H1 (cell line): ENCODE results near the gene DPF3. TPM values are rescaled to one million over a fixed set of nuclear protein-coding genes. Genes with fewer than 3 reads are reported as not detected.

Experiments used
- CTCF ChIA-PET: fragments of 300-600 bp; sonication (Branson Sonifier 250); formaldehyde crosslinking; loops from one replicate; lab custom pipeline; 2021; ENCODE audit not compliant: partially characterized antibody; lab: Charles Lee
- POLR2A ChIA-PET: fragments of 300-600 bp; sonication (Branson Sonifier 250); formaldehyde crosslinking; loops from one replicate; lab custom pipeline; 2021; ENCODE audit warnings: inconsistent platforms; ENCODE audit not compliant: partially characterized antibody; lab: Charles Lee
- DNase-seq, 2 experiments: peaks; one replicate each; pipeline versions ENCODE4 v3.0.0 to v3.0.0-alpha.2; 2010 to 2022; ENCODE audit warnings: low spot score in 2 of 2, low read depth in 1 of 2, mixed read lengths in 1 of 2
- FAIRE-seq: peaks from 2 replicates; lab custom pipeline; 2011; peaks lifted over from hg19 to GRCh38; lab: Jason Lieb, UNC
- H2AFZ ChIP-seq: 2 replicates; pipeline ENCODE4 v1.8.1; 2012; ENCODE audit warnings: low read length, inconsistent platforms
- H2AK5ac ChIP-seq: 2 replicates; pipeline ENCODE4 v1.6.1; 2013; ENCODE audit warnings: low read depth, low read length
- H2BK120ac ChIP-seq: replicated peaks from 2 replicates; pipeline ENCODE3; 2013; ENCODE audit warnings: low read depth, low read length, inconsistent platforms
- H2BK12ac ChIP-seq: 2 replicates; pipeline ENCODE4 v1.6.1; 2013; ENCODE audit warnings: low read depth, low read length
- H2BK15ac ChIP-seq: 2 replicates; pipeline ENCODE4 v1.6.1; 2013; ENCODE audit warnings: low read length
- H2BK20ac ChIP-seq: 2 replicates; pipeline ENCODE4 v1.6.1; 2013; ENCODE audit warnings: low read length
- H2BK5ac ChIP-seq: 2 replicates; pipeline ENCODE4 v1.6.1; 2013; ENCODE audit warnings: low read depth, low read length
- H3K14ac ChIP-seq: 2 replicates; pipeline ENCODE4 v1.6.1; 2013; ENCODE audit warnings: inconsistent platforms; ENCODE audit not compliant: insufficient read length
- H3K18ac ChIP-seq: 2 replicates; pipeline ENCODE4 v1.6.1; 2013; ENCODE audit warnings: low read length; ENCODE audit errors: extremely low read depth
- H3K23ac ChIP-seq: 2 replicates; pipeline ENCODE4 v1.6.1; 2013; ENCODE audit warnings: inconsistent platforms; ENCODE audit not compliant: insufficient read length
- H3K23me2 ChIP-seq: 2 replicates; pipeline ENCODE4 v1.6.1; 2013; ENCODE audit warnings: low read depth, low read length
- H3K27ac ChIP-seq: 2 replicates; pipeline ENCODE4 v1.6.1; 2011; ENCODE audit warnings: low read depth, low read length, inconsistent platforms
- H3K27me3 ChIP-seq, 4 experiments: replicated peaks in 1 of 4; 1 replicate in 1 of 4; 2 replicates in 3 of 4; pipeline versions ENCODE4 v1.6.1 to v1.8.1; 2011 to 2013; ENCODE audit warnings: low read length in 3 of 4, mild to moderate bottlenecking in 3 of 4, inconsistent platforms in 2 of 4, mixed read lengths in 2 of 4, moderate library complexity in 1 of 4; ENCODE audit not compliant: control insufficient read depth in 3 of 4, insufficient read depth in 3 of 4; ENCODE audit errors: extremely low read depth in 1 of 4
- H3K36me3 ChIP-seq, 4 experiments: 2 replicates each; pipeline versions ENCODE4 v1.6.1 to v1.8.1; 2011 to 2013; ENCODE audit warnings: mild to moderate bottlenecking in 4 of 4, low read length in 3 of 4, moderate library complexity in 2 of 4, control low read depth in 1 of 4, inconsistent platforms in 1 of 4; ENCODE audit not compliant: insufficient read depth in 4 of 4, control insufficient read depth in 2 of 4
- H3K4ac ChIP-seq: replicated peaks from 2 replicates; pipeline ENCODE3; 2013; ENCODE audit warnings: low read length, low read depth, mixed read lengths, inconsistent platforms; ENCODE audit not compliant: insufficient read length
- H3K4me1 ChIP-seq, 4 experiments: replicated peaks in 1 of 4; 1 replicate in 1 of 4; 2 replicates in 3 of 4; pipeline versions ENCODE4 v1.6.1 to v1.8.1; 2011 to 2013; ENCODE audit warnings: low read length in 3 of 4, inconsistent platforms in 2 of 4, mixed read lengths in 1 of 4; ENCODE audit not compliant: insufficient read depth in 4 of 4, control insufficient read depth in 3 of 4
- H3K4me2 ChIP-seq, 2 experiments: 2 replicates each; pipeline versions ENCODE4 v1.6.1 to v1.8.1; 2011 to 2013; ENCODE audit warnings: low read depth in 2 of 2, low read length in 2 of 2, control low read depth in 1 of 2, inconsistent platforms in 1 of 2, mild to moderate bottlenecking in 1 of 2; ENCODE audit not compliant: insufficient read depth in 1 of 2
- H3K4me3 ChIP-seq, 4 experiments: fragments of 200-600, 300-600 bp in 1 of 4; sonication (generic), shearing (Covaris generic), sonication (Bioruptor Twin) in 1 of 4; 2 replicates each; pipeline versions ENCODE4 v1.5.1 to v1.8.1; 2011 to 2016; ENCODE audit warnings: low read length in 4 of 4, low read depth in 3 of 4, control low read depth in 2 of 4, inconsistent platforms in 2 of 4, mild to moderate bottlenecking in 2 of 4, mixed read lengths in 1 of 4, moderate library complexity in 1 of 4; ENCODE audit not compliant: insufficient read depth in 2 of 4; ENCODE audit errors: extremely low read depth in 1 of 4
- H3K56ac ChIP-seq: replicated peaks from 2 replicates; pipeline ENCODE3; 2013; ENCODE audit warnings: low read depth, mild to moderate bottlenecking, mixed read lengths, low read length, inconsistent platforms; ENCODE audit not compliant: insufficient read length
- H3K79me1 ChIP-seq: 2 replicates; pipeline ENCODE4 v1.6.1; 2013; ENCODE audit warnings: low read depth, low read length, control low read depth
- H3K79me2 ChIP-seq, 2 experiments: 2 replicates each; pipeline versions ENCODE4 v1.6.1 to v1.8.1; 2012 to 2013; ENCODE audit warnings: low read length in 2 of 2, mild to moderate bottlenecking in 2 of 2, inconsistent platforms in 1 of 2; ENCODE audit not compliant: insufficient read depth in 2 of 2, control insufficient read depth in 1 of 2
- H3K9ac ChIP-seq, 4 experiments: replicated peaks in 1 of 4; 1 replicate in 1 of 4; 2 replicates in 3 of 4; pipeline versions ENCODE4 v1.6.1 to v1.8.1; 2011 to 2013; ENCODE audit warnings: low read depth in 3 of 4, low read length in 3 of 4, control low read depth in 2 of 4, mild to moderate bottlenecking in 2 of 4, moderate library complexity in 2 of 4, inconsistent platforms in 1 of 4; ENCODE audit errors: extremely low read depth in 1 of 4
- H3K9me3 ChIP-seq, 2 experiments: 2 replicates each; pipeline versions ENCODE4 v1.6.1 to v1.8.1; 2012 to 2013; ENCODE audit warnings: mild to moderate bottlenecking in 2 of 2, moderate library complexity in 2 of 2, control low read depth in 1 of 2, inconsistent platforms in 1 of 2, low read depth in 1 of 2, low read length in 1 of 2, mixed read lengths in 1 of 2; ENCODE audit not compliant: insufficient read depth in 2 of 2
- H4K20me1 ChIP-seq, 2 experiments: replicated peaks in 1 of 2; 2 replicates each; pipeline versions ENCODE3 to v1.8.1; 2011 to 2013; ENCODE audit warnings: inconsistent platforms in 2 of 2, low read length in 2 of 2, mild to moderate bottlenecking in 1 of 2; ENCODE audit not compliant: insufficient read depth in 2 of 2, control insufficient read depth in 1 of 2
- H4K5ac ChIP-seq: 2 replicates; pipeline ENCODE4 v1.6.1; 2013; ENCODE audit warnings: low read length, low read depth, mixed read lengths, inconsistent platforms; ENCODE audit not compliant: insufficient read length
- H4K8ac ChIP-seq: 2 replicates; pipeline ENCODE4 v1.8.0; 2013; ENCODE audit warnings: mild to moderate bottlenecking, moderate library complexity, low read length, inconsistent platforms; ENCODE audit not compliant: insufficient read depth; ENCODE audit errors: extremely low read depth
- H4K91ac ChIP-seq: replicated peaks from 2 replicates; pipeline ENCODE3; 2013; ENCODE audit warnings: low read length, mixed read lengths, inconsistent platforms; ENCODE audit not compliant: insufficient read length
- ATF3 ChIP-seq: IDR thresholded peaks from 2 replicates; pipeline ENCODE4 v1.6.1; 2011; ENCODE audit warnings: low read depth, mild to moderate bottlenecking, low read length; ENCODE audit not compliant: insufficient read depth
- BRCA1 ChIP-seq: IDR thresholded peaks from 2 replicates; pipeline ENCODE4 v1.6.1; 2012; ENCODE audit warnings: low read depth, low read length, improper control_type of control experiment
- CBX5 ChIP-seq: fragments of 300-800, 300-1000 bp; sonication (generic); IDR thresholded peaks from 2 replicates; pipeline ENCODE4 v1.7.1; 2016; ENCODE audit warnings: antibody characterized with exemption, low read length, low read depth
- CTCF ChIP-seq, 3 experiments: IDR thresholded peaks; 1 replicate in 2 of 3; 2 replicates in 1 of 3; pipeline versions ENCODE4 v1.5.1 to v1.6.1; 2011; ENCODE audit warnings: low read length in 3 of 3, mild to moderate bottlenecking in 3 of 3, inconsistent platforms in 2 of 3, low read depth in 1 of 3, moderate library complexity in 1 of 3; ENCODE audit not compliant: insufficient read depth in 1 of 3; ENCODE audit errors: control extremely low read depth in 1 of 3
- GTF2F1 ChIP-seq: IDR thresholded peaks from 2 replicates; pipeline ENCODE4 v1.6.1; 2012; ENCODE audit warnings: low read depth, low read length, improper control_type of control experiment, borderline replicate concordance
- JUN ChIP-seq: IDR thresholded peaks from 2 replicates; pipeline ENCODE4 v1.6.1; 2011; ENCODE audit warnings: low read depth, mild to moderate bottlenecking, improper control_type of control experiment, low read length
- KDM4A ChIP-seq: IDR thresholded peaks from one replicate; pipeline ENCODE4 v1.7.1; 2012; ENCODE audit warnings: low read depth, mild to moderate bottlenecking, moderate library complexity, low read length, inconsistent platforms; ENCODE audit not compliant: severe bottlenecking
- POLR2AphosphoS5 ChIP-seq: IDR thresholded peaks from 2 replicates; pipeline ENCODE4 v1.6.1; 2011; ENCODE audit warnings: low read depth, low read length
- RFX5 ChIP-seq: IDR thresholded peaks from 2 replicates; pipeline ENCODE4 v1.6.1; 2011; ENCODE audit warnings: low read depth, low read length, improper control_type of control experiment, borderline replicate concordance
- RXRA ChIP-seq: IDR thresholded peaks from 2 replicates; pipeline ENCODE4 v1.6.1; 2011; ENCODE audit warnings: low read depth, mild to moderate bottlenecking, low read length, moderate library complexity; ENCODE audit not compliant: insufficient read depth
- SP1 ChIP-seq: IDR thresholded peaks from 2 replicates; pipeline ENCODE4 v1.6.1; 2011; ENCODE audit warnings: low read depth, low read length
- SP4 ChIP-seq: IDR thresholded peaks from 2 replicates; pipeline ENCODE4 v1.6.1; 2012; ENCODE audit warnings: low read length, inconsistent platforms
- WGBS, 2 experiments: shearing (Covaris generic) in 1 of 2; methylation state at CpG; one replicate each; pipeline versions ENCODE4 v1.1.6 to v1.1.7; 2013 to 2015; ENCODE audit warnings: low lambda C conversion rate in 2 of 2, mixed read lengths in 2 of 2, inconsistent platforms in 1 of 2, low coverage in 1 of 2, missing lambda C conversion rate in 1 of 2; ENCODE audit not compliant: insufficient replicate concordance in 2 of 2, insufficient coverage in 1 of 2, insufficient read length in 1 of 2; ENCODE audit errors: extremely low coverage in 1 of 2, missing lambda C conversion rate in 1 of 2; 5-methylcytosine and 5-hydroxymethylcytosine counted together
- polyA plus RNA-seq, 7 experiments: library from polyadenylated mRNA; depleted of rRNA in 3 of 7; stranded (reverse) in 5 of 7; unstranded in 2 of 7; fragments of >200 nt in 5 of 7; fragments of 200-250 nt in 2 of 7; gene quantifications; 1 replicate in 5 of 7; 2 replicates in 1 of 7; 4 replicates in 1 of 7; pipeline versions ENCODE4 v1.2.1 to v1.2.3, GENCODE V29; 2011 to 2013; ENCODE audit warnings: missing spikeins in 2 of 7, mixed read lengths in 2 of 7
- total RNA-seq: library from RNA; stranded (reverse); fragmentation: NEBNext Ultra II Directional; extraction: Animal tissue kit (Norgen Biotek cat#: 25700); gene quantifications from 2 replicates; pipeline ENCODE4 v1.2.1, GENCODE V29; 2021

Gene DPF3
- total and polyA plus RNA-seq, 2 of the 8 experiments (the other 6 are each of a cell fraction or from before 2014, with no cell fraction given): 0.19 TPM; not detected in 1

GRCh38 chr14:72716476-72716875 is 177.4 kb downstream of the DPF3 start:
- H3K56ac ChIP-seq: no peak overlapping the region
- H3K9me3 ChIP-seq: no peaks in the 10 kb centered on the region
- no peak overlapping the region for H3K18ac ChIP-seq
- FAIRE-seq (no peak), DNase-seq (no peak)
- H3K4me1 ChIP-seq: no peaks in the 10 kb centered on the region
- H3K23ac ChIP-seq: no peak overlapping the region
- no peaks in the 10 kb centered on the region for H3K23me2 ChIP-seq
- no peak overlapping the region for H3K9ac ChIP-seq
- H3K36me3 ChIP-seq: no peaks in the 10 kb centered on the region
- H3K4me3 ChIP-seq: no peak overlapping the region
- H4K91ac ChIP-seq: no peak overlapping the region
- no peaks in the 10 kb centered on the region for H3K27me3 ChIP-seq
- H4K8ac ChIP-seq: no peak overlapping the region
- H2AFZ ChIP-seq: no peak overlapping the region
- H3K79me1 ChIP-seq: no peaks in the 10 kb centered on the region
- H2BK15ac ChIP-seq: no peak overlapping the region
- H3K27ac ChIP-seq: no peak overlapping the region
- no peaks in the 10 kb centered on the region for H4K20me1 ChIP-seq
- H4K5ac ChIP-seq: no peak overlapping the region
- H2BK12ac ChIP-seq: no peak overlapping the region
- H3K4ac ChIP-seq: no peak overlapping the region
- H3K4me2 ChIP-seq: no peak overlapping the region
- no peaks in the 10 kb centered on the region for H3K79me2 ChIP-seq
- H2BK120ac ChIP-seq: no peak overlapping the region
- H3K14ac ChIP-seq: no peak overlapping the region
- CTCF ChIA-PET: interaction anchor here (0.7 to 2.1 kb wide), 2 partner anchors 107 to 200 kb away, joined by 3 to 7 read pairs; no protein-coding TSS in a partner anchor
- no peak overlapping the region for H2BK20ac ChIP-seq
- POLR2A ChIA-PET: no interaction called here
- 98% methylated on average over 4 of the region's 4 CpGs; no CpG with 5 or more reads in 1 of the 2 experiments for WGBS, 2 experiments
- no peak overlapping the region for H2BK5ac ChIP-seq
- H2AK5ac ChIP-seq: no peak overlapping the region
- TF ChIP-seq RFX5 (no peak), GTF2F1 (no peak), CBX5 (no peak), RXRA (no peak), JUN (no peak), ATF3 (no peak), KDM4A (no peak), SP1 (no peak), CTCF (IDR thresholded peaks at IDR 0.05; ENCODE audit: control extremely low read depth in 1 of 3, insufficient read depth in 1 of 3, low read depth in 1 of 3, low read length in 3 of 3) (no peak), BRCA1 (no peak), SP4 (no peak), POLR2AphosphoS5 (no peak)
